Esophagus muscularis mucosa (tissue), 4 donors: ENCODE measurements around the gene GPC6. TPM values are rescaled to one million over a fixed set of nuclear protein-coding genes. Genes with fewer than 3 reads are reported as not detected.

ENCODE experiments used
- DNase-seq: peaks from one replicate; pipeline ENCODE4 v3.0.0-alpha.2; 2017; ENCODE audit errors: extremely low spot score
- H3K27ac ChIP-seq, 4 donors: fragments of 200-600 bp; sonication (generic); replicated peaks in 1 of 4; 1 replicate in 3 of 4; 2 replicates in 1 of 4; pipeline ENCODE4 v1.5.1; 2016 to 2019; ENCODE audit warnings: mild to moderate bottlenecking in 1 of 4
- H3K27me3 ChIP-seq, 4 donors: fragments of 200-600 bp; sonication (generic); one replicate each; pipeline versions ENCODE4 v1.5.1 to v1.6.0; 2016 to 2019
- H3K36me3 ChIP-seq, 4 donors: fragments of 200-600 bp; sonication (generic); one replicate each; pipeline ENCODE4 v1.5.1; 2016 to 2019
- H3K4me1 ChIP-seq, 4 donors: fragments of 200-600 bp; sonication (generic); one replicate each; pipeline ENCODE4 v1.5.1; 2016 to 2019
- H3K4me3 ChIP-seq, 4 donors: fragments of 200-600 bp; sonication (generic); 1 replicate in 2 of 4; 2 replicates in 2 of 4; pipeline ENCODE4 v1.5.1; 2016 to 2019; ENCODE audit warnings: mild to moderate bottlenecking in 4 of 4, moderate library complexity in 1 of 4
- H3K9me3 ChIP-seq, 4 donors: fragments of 200-600 bp; sonication (generic); 1 replicate in 3 of 4; 2 replicates in 1 of 4; pipeline ENCODE4 v1.5.1; 2016 to 2019
- CTCF ChIP-seq, 3 experiments: fragments of 200-600 bp in 2 of 3; fragments of 450-650 bp in 1 of 3; sonication (generic) in 2 of 3; IDR thresholded peaks; one replicate each; pipeline ENCODE4 v1.5.1; 2017 to 2019; ENCODE audit warnings: antibody characterized with exemption in 3 of 3, mild to moderate bottlenecking in 2 of 3, moderate library complexity in 1 of 3
- EP300 ChIP-seq: sonication (generic); formaldehyde crosslinking; IDR thresholded peaks from one replicate; pipeline ENCODE4 v1.6.1; 2017; ENCODE audit warnings: antibody characterized with exemption
- POLR2A ChIP-seq: fragments of 450-650 bp; IDR thresholded peaks from one replicate; pipeline ENCODE4 v1.6.1; 2017; ENCODE audit warnings: antibody characterized with exemption, moderate library complexity, mild to moderate bottlenecking, low read depth
- POLR2AphosphoS5 ChIP-seq, 2 donors: sonication (generic); formaldehyde crosslinking; IDR thresholded peaks; one replicate each; pipeline ENCODE4 v1.6.1; 2017; ENCODE audit warnings: antibody characterized with exemption in 2 of 2
- WGBS: methylation state at CpG from one replicate; pipeline ENCODE4 v1.1.5; 2018; 5-methylcytosine and 5-hydroxymethylcytosine counted together
- intact Hi-C: fragments of 100-400 bp; cut with DNase I; formaldehyde crosslinking; loops from one replicate; pipeline ENCODE4 v1.15.1; 2023
- total RNA-seq, 4 donors: library from RNA; depleted of rRNA; stranded (reverse); fragments of >200 nt; gene quantifications; one replicate each; pipeline versions ENCODE4 v1.1.0 to v1.2.1, GENCODE V29; 2016

GPC6 gene
- total RNA-seq, 4 donors from 2014 or later = 6.5 to 17.2 (median 13.5) TPM

DNA sequence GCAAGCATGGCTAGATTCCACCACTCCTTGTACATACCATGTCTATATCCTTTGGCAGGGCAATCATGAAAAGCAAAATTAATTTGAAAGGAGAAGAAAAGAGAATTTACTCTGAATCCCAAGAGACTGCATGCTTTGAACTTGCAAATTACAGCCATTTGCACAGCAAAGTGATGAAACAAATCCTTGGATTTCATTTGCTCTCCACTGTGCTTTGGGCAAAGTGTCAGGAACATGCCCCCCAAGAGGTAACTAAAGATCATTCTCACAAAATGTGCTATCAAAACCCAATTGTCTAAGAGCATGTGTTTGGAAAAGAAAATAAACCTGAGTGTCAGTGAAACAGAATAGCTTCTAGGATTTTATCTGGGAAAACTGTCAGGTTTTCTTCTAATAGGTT lies 298.5 kb downstream of the GPC6 start:
- TF ChIP-seq EP300 (no peak), POLR2A (no peak), POLR2AphosphoS5 (IDR thresholded peaks at IDR 0.05) (no peak), CTCF (IDR thresholded peaks at IDR 0.05) (no peak)
- no peak for DNase-seq
- H3K4me1 ChIP-seq = no peaks in the 10 kb centered on the region
- intact Hi-C loops = no loop called here
- H3K36me3 ChIP-seq = no peaks in the 10 kb centered on the region
- H3K27ac ChIP-seq = no peak overlapping the region
- H3K27me3 ChIP-seq = no peaks in the 10 kb centered on the region
- H3K4me3 ChIP-seq = no peak overlapping the region
- H3K9me3 ChIP-seq = no peaks in the 10 kb centered on the region

DNA sequence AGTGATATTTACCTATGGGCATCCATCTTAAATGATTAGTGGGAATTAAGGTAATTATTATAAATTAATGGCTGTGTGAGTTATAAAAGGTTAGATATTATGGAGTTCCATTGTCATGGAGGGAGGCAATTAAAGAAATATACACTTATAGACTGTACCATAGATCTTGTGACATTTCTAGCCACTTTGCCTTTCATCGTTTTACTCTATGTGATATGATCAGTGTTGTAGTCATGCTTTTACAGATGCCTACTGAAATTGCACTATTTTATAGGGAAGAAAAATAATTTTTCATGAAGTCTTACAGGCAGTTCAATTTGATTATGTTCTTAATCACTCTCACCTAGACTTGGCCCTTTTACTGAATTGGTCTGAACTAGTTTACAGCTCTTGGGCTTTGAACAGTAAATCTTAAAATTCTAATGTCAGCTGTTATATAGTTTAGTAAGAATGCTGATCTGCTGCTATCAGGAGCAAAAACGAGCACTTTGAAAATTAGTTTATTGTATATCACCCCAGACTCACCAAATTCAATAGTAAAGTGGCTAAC lies 301.2 kb downstream of the GPC6 start:
- WGBS = 86% methylated on average over 2 of the region's 2 CpGs
- Histone ChIP-seq H3K4me3 (no peak overlapping the region), H3K27ac (no peak overlapping the region), H3K4me1 (no peaks in the 10 kb centered on the region), H3K36me3 (no peaks in the 10 kb centered on the region), H3K9me3 (no peaks in the 10 kb centered on the region), H3K27me3 (no peaks in the 10 kb centered on the region)
- intact Hi-C loops = no loop called here
- DNase-seq = no peak
- TF ChIP-seq CTCF (IDR thresholded peaks at IDR 0.05) (no peak), POLR2AphosphoS5 (IDR thresholded peaks at IDR 0.05) (no peak), EP300 (no peak), POLR2A (no peak)

- Histone ChIP-seq H3K4me1 (peaks cover 0 to 6% (median 0%) of the 10 kb centered on the region in 4 donors), H3K27ac (no peak overlapping the region), H3K36me3 (no peaks in the 10 kb centered on the region), H3K27me3 (no peaks in the 10 kb centered on the region), H3K4me3 (no peak overlapping the region), H3K9me3 (no peaks in the 10 kb centered on the region)
- TF ChIP-seq EP300 (no peak), CTCF (IDR thresholded peaks at IDR 0.05) (no peak), POLR2AphosphoS5 (IDR thresholded peaks at IDR 0.05) (no peak), POLR2A (no peak)
- intact Hi-C loops = no loop called here
- no peak for DNase-seq
- WGBS = 80% methylated on average over 2 of the region's 2 CpGs
These were observed 303.4 kb downstream of the GPC6 start for GRCh38 chr13:93529961-93530360.

DNA sequence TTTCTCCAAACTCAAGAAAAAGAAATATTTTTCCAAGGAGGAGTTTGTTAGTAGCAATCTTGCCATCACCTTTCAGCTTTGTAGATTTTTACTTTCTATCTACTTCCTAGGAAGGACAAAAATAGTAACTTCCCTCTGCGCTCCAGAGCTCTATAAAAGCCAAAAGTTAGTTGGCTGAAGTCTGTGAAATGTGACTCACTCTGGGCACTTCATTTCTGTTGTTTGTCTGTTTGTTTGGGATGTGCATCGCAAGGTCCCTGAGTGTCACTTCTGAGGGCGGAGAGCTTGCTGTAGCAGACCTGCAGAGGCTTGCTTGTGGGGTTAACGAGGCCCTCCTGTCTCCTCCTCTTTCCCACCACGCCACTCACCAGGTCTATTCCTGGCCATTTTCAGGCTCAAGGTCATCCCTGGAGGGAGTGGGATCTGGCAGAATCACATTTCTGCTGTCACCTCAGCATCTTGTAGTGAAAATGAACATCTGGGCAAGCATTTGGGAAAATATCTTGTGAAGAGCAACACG lies 307.6 kb downstream of the GPC6 start:
- Histone ChIP-seq H3K27ac (no peak overlapping the region), H3K27me3 (no peaks in the 10 kb centered on the region), H3K9me3 (no peaks in the 10 kb centered on the region), H3K4me1 (peaks cover 0 to 6% (median 0%) of the 10 kb centered on the region in 4 donors), H3K4me3 (no peak overlapping the region), H3K36me3 (no peaks in the 10 kb centered on the region)
- DNase-seq = no peak
- TF ChIP-seq EP300 (no peak), POLR2A (no peak), POLR2AphosphoS5 (IDR thresholded peaks at IDR 0.05) (no peak)
- 84% methylated on average over 6 of the region's 6 CpGs for WGBS
- intact Hi-C loops = no loop called here

DNA sequence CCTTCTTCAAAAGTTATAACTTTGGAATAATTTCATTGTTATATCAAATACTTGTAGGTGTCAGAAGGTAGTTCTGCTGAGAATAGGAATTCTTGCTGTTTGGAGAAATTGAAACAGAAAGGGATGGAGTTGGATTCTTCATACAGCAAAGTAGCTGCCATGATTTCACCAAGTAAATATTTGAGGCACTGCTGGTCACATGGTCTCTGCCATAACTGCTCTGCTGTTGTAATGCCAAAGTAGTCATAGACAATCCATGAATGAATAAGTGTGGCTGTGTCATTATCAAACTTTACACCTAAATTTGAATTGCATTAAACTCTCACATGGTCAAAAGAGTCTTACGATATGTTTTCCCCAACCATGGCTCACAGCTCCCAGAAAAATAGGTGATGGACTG lies 308.6 kb downstream of the GPC6 start:
- intact Hi-C loops = no loop called here
- DNase-seq = no peak
- Histone ChIP-seq H3K27me3 (no peaks in the 10 kb centered on the region), H3K9me3 (no peaks in the 10 kb centered on the region), H3K27ac (no peak overlapping the region), H3K4me3 (no peak overlapping the region), H3K4me1 (peaks cover 0 to 6% (median 0%) of the 10 kb centered on the region in 4 donors), H3K36me3 (no peaks in the 10 kb centered on the region)
- WGBS = 100% methylated on average over 1 of the region's 1 CpG
- no peak for TF ChIP-seq POLR2A
- TF ChIP-seq EP300 = no peak
- TF ChIP-seq CTCF (IDR thresholded peaks at IDR 0.05) = no peak
- TF ChIP-seq POLR2AphosphoS5 (IDR thresholded peaks at IDR 0.05) = no peak
